K562 (cell line): ENCODE measurements around the gene PMM1. TPM values are rescaled to one million over a fixed set of nuclear protein-coding genes. Genes with fewer than 3 reads are reported as not detected.

Source experiments
- ATF7 ChIP-seq: fragments of 450-650 bp; IDR thresholded peaks from 2 replicates; pipeline ENCODE4 v1.7.1; 2014; ENCODE audit warnings: mild to moderate bottlenecking, moderate library complexity
- CTBP1 ChIP-seq: fragments of 450-650 bp; IDR thresholded peaks from 2 replicates; pipeline ENCODE4 v1.6.1; 2016; ENCODE audit warnings: borderline replicate concordance
- DDX20 ChIP-seq: fragments of 450-650 bp; IDR thresholded peaks from 2 replicates; pipeline ENCODE4 v1.6.1; 2016; ENCODE audit warnings: missing genetic modification characterization, low read depth, mild to moderate bottlenecking, missing compliant biosample characterization, moderate library complexity
- FOXM1 ChIP-seq, 2 experiments: fragments of 450-650 bp in 1 of 2; sonication (generic) in 1 of 2; formaldehyde crosslinking in 1 of 2; IDR thresholded peaks; 2 replicates each; pipeline versions ENCODE4 v1.6.1 to v1.9.0; 2017 to 2022; ENCODE audit warnings: low read depth in 2 of 2, mild to moderate bottlenecking in 2 of 2, missing genetic modification reagents in 1 of 2, moderate library complexity in 1 of 2
- GATAD2B ChIP-seq: fragments of 450-650 bp; IDR thresholded peaks from 2 replicates; pipeline ENCODE4 v1.6.1; 2017; ENCODE audit warnings: mild to moderate bottlenecking, borderline replicate concordance
- NFXL1 ChIP-seq: fragments of 450-650 bp; formaldehyde crosslinking; IDR thresholded peaks from 2 replicates; pipeline ENCODE4 v1.4.0; 2021; ENCODE audit warnings: mild to moderate bottlenecking
- POLR2B ChIP-seq: fragments of 450-650 bp; IDR thresholded peaks from 2 replicates; pipeline ENCODE4 v1.6.1; 2018; ENCODE audit warnings: low read depth; ENCODE audit not compliant: partially characterized antibody
- STAG1 ChIP-seq: sonication (generic); formaldehyde crosslinking; IDR thresholded peaks from 2 replicates; pipeline ENCODE4 v1.5.0; 2020; ENCODE audit warnings: missing genetic modification reagents, borderline replicate concordance
- TAF9B ChIP-seq: fragments of 450-650 bp; IDR thresholded peaks from 2 replicates; pipeline ENCODE4 v1.6.1; 2018; ENCODE audit warnings: mild to moderate bottlenecking; ENCODE audit not compliant: partially characterized antibody
- TCF7 ChIP-seq: sonication (generic); IDR thresholded peaks from 2 replicates; pipeline ENCODE4 v1.6.1; 2016; ENCODE audit warnings: antibody characterized with exemption, borderline replicate concordance
- ZNF586 ChIP-seq: fragments of 450-650 bp; formaldehyde crosslinking; conservative IDR thresholded peaks from 2 replicates; pipeline ENCODE4 v1.4.0; 2020; ENCODE audit warnings: mild to moderate bottlenecking, moderate library complexity
- ZNF785 ChIP-seq: fragments of 250-450 bp; sonication (Bioruptor Pico); IDR thresholded peaks from 2 replicates; pipeline ENCODE4 v1.4.0; 2020; ENCODE audit warnings: mild to moderate bottlenecking
- ZNF830 ChIP-seq: fragments of 250-450 bp; sonication (Bioruptor Pico); IDR thresholded peaks from 2 replicates; pipeline ENCODE4 v1.5.0; 2021; ENCODE audit warnings: mild to moderate bottlenecking
- ZSCAN29 ChIP-seq: fragments of 450-650 bp; IDR thresholded peaks from 2 replicates; pipeline ENCODE4 v1.6.1; 2017
- polyA plus RNA-seq, 8 experiments: library from polyadenylated mRNA; depleted of rRNA in 4 of 8; stranded (reverse) in 5 of 8; unstranded in 3 of 8; fragments of >200 nt; fragmentation: Nextera tagmentation in 2 of 8; fragmentation: Illumina TruSeq in 1 of 8; extraction: Ambion mirVana in 2 of 8; extraction: Trizol in 1 of 8; gene quantifications; 2 replicates each; pipeline versions ENCODE4 v1.2.1 to v1.2.3, GENCODE V29; 2011 to 2014; ENCODE audit warnings: inconsistent platforms in 1 of 8, missing spikeins in 1 of 8
- total RNA-seq, 7 experiments: library from RNA; depleted of rRNA in 6 of 7; stranded (reverse); fragments of >200 nt in 6 of 7; fragmentation: Illumina TruSeq in 2 of 7; extraction: Trizol in 2 of 7; gene quantifications; 2 replicates each; pipeline versions ENCODE4 v1.2.1 to v1.2.3, GENCODE V29; 2011 to 2021; ENCODE audit warnings: low replicate concordance in 1 of 7
- TF ChIP-seq, protein P1 (sequence below): fragments of 250-450 bp; sonication (Bioruptor Pico); IDR thresholded peaks from 2 replicates; pipeline ENCODE4 v1.9.0; 2021; ENCODE audit warnings: mild to moderate bottlenecking
- TF ChIP-seq, protein P2 (sequence below), 2 experiments: fragments of 450-650 bp; IDR thresholded peaks; 2 replicates each; pipeline ENCODE4 v1.6.1; 2016; ENCODE audit warnings: mild to moderate bottlenecking in 2 of 2, borderline replicate concordance in 1 of 2, low read depth in 1 of 2, moderate library complexity in 1 of 2
- TF ChIP-seq, protein P3 (sequence below): sonication (generic); formaldehyde crosslinking; IDR thresholded peaks from 2 replicates; pipeline ENCODE4 v1.8.1; 2023; ENCODE audit warnings: mild to moderate bottlenecking, missing genetic modification reagents
- TF ChIP-seq, protein P4 (sequence below): fragments of 250-450 bp; sonication (Bioruptor Pico); IDR thresholded peaks from 2 replicates; pipeline ENCODE4 v1.8.0; 2021; ENCODE audit warnings: moderate library complexity, mild to moderate bottlenecking, inconsistent platforms

Gene PMM1
- total and polyA plus RNA-seq, 9 of the 15 experiments (the other 6 are each of a cell fraction or from before 2014, with no cell fraction given): 10.2 to 31.7 (median 20.3) TPM

DNA sequence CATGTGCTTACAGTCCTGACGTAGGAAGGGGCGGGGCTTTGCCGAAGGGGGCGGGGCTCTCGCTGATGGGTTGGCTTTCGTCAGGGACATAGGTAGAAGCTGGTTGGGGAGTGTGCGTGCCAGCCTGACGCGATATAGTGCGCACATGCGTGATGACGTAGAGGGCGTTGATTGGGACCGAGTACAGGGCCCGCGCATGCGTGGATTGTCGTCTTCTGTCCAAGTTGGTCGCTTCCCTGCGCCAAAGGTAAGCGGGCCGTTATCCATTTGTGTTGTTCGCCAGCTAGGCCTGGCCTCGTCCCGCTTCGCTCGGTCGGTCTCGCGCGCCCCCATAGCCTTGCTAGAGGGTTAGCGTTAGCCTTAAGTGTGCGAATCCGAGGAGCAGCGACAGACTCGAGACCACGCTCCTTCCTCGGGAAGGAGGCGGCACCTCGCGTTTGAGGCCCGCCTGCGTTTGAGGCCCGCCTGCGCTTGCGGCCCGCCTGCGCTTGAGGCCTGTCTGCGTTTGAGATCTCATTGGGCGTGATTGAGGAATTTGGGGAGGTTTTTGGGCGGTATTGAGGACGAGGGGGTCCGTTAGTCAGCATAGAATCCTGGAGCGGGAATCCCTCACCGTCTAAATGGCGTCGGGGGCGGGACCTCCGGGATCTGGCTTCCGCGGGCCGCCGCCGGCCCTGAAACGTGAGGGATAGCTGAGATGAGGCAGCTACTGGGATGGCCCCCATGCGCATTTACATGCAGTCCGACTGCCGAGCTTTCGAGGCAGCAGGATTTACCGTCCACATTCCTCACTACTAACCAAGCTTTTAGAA lies 31.7 kb upstream of the PMM1 start, which contains the start of gene XRCC6 (continued):
- TF ChIP-seq TCF7: no peak
- no peak for TF ChIP-seq ZNF586 (CRISPR knock-in tag)
- peak; percentile 85 for TF ChIP-seq POLR2B
- no peak for TF ChIP-seq ZSCAN29
- peak; percentile 21 for TF ChIP-seq TAF9B
- TF ChIP-seq ATF7: peak; percentile 85
- no peak for TF ChIP-seq STAG1
- TF ChIP-seq, protein P1, sequence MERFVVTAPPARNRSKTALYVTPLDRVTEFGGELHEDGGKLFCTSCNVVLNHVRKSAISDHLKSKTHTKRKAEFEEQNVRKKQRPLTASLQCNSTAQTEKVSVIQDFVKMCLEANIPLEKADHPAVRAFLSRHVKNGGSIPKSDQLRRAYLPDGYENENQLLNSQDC (CRISPR knock-in tag): no peak
- TF ChIP-seq, protein P2, sequence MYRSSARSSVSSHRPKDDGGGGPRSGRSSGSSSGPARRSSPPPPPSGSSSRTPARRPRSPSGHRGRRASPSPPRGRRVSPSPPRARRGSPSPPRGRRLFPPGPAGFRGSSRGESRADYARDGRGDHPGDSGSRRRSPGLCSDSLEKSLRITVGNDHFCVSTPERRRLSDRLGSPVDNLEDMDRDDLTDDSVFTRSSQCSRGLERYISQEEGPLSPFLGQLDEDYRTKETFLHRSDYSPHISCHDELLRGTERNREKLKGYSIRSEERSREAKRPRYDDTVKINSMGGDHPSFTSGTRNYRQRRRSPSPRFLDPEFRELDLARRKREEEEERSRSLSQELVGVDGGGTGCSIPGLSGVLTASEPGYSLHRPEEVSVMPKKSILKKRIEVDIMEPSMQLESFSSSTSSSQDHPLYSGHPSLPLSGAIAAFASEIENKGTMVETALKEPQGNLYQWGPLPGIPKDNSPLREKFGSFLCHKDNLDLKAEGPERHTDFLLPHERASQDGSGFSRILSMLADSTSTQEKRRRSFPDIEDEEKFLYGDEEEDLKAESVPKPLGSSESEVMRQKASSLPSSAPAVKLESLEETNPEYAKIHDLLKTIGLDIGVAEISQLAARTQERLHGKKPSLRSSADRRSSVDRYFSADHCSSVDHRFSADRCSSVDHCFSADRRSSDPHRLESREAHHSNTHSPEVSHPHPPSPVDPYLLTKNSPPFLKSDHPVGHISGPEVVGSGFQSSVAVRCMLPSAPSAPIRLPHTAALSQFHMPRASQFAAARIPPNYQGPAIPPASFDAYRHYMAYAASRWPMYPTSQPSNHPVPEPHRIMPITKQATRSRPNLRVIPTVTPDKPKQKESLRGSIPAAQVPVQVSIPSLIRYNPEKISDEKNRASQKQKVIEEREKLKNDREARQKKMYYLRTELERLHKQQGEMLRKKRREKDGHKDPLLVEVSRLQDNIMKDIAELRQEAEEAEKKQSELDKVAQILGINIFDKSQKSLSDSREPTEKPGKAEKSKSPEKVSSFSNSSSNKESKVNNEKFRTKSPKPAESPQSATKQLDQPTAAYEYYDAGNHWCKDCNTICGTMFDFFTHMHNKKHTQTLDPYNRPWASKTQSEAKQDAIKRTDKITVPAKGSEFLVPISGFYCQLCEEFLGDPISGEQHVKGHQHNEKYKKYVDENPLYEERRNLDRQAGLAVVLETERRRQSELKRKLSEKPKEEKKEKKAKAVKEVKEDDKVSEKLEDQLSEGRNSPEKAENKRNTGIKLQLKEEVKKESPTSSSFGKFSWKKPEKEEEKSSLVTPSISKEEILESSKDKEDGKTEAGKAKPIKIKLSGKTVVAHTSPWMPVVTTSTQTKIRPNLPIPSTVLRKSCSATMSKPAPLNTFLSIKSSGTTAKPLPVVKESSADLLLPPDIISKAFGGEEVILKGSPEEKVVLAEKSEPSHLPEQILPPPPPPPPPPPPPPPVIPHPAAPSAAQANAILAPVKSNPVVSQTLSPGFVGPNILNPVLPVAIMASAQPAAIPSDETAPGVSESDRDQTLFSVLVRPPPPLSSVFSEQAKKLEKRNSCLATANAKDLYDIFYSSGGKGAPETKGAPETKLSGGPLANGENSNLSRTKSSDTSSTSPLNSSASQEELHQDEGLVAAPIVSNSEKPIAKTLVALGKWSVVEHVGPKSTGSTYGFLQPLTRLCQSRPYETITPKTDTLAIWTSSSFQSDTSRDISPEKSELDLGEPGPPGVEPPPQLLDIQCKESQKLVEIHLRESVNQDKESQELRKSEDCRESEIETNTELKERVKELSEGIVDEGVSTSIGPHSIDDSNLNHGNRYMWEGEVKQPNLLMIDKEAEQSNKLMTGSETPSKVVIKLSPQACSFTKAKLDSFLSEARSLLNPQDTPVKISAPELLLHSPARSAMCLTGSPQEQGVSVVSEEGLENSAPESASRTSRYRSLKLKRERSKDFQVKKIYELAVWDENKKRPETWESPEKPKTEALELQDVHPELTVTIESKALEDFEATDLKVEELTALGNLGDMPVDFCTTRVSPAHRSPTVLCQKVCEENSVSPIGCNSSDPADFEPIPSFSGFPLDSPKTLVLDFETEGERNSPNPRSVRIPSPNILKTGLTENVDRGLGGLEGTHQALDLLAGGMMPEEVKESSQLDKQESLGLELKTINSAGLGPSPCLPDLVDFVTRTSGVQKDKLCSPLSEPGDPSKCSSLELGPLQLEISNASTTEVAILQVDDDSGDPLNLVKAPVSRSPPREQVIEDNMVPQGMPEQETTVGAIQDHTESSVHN (IDR thresholded peaks at IDR 0.05; ENCODE audit: borderline replicate concordance in 1 of 2, low read depth in 1 of 2): no peak
- TF ChIP-seq GATAD2B: no peak
- TF ChIP-seq ZNF785 (CRISPR knock-in tag): no peak
- TF ChIP-seq NFXL1: no peak
- no peak for TF ChIP-seq DDX20
- TF ChIP-seq FOXM1 (IDR thresholded peaks at IDR 0.05; ENCODE audit: low read depth): no peak
- TF ChIP-seq FOXM1 (CRISPR knock-in tag; IDR thresholded peaks at IDR 0.05; ENCODE audit: low read depth): no peak
- TF ChIP-seq, protein P3, sequence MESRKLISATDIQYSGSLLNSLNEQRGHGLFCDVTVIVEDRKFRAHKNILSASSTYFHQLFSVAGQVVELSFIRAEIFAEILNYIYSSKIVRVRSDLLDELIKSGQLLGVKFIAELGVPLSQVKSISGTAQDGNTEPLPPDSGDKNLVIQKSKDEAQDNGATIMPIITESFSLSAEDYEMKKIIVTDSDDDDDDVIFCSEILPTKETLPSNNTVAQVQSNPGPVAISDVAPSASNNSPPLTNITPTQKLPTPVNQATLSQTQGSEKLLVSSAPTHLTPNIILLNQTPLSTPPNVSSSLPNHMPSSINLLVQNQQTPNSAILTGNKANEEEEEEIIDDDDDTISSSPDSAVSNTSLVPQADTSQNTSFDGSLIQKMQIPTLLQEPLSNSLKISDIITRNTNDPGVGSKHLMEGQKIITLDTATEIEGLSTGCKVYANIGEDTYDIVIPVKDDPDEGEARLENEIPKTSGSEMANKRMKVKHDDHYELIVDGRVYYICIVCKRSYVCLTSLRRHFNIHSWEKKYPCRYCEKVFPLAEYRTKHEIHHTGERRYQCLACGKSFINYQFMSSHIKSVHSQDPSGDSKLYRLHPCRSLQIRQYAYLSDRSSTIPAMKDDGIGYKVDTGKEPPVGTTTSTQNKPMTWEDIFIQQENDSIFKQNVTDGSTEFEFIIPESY: 0 out of 2 replicates have a peak, but pooled peaks have one; percentile 27
- TF ChIP-seq ZNF830 (CRISPR knock-in tag): 0 out of 2 replicates have a peak, but pooled peaks have one; percentile 48
- TF ChIP-seq, protein P4, sequence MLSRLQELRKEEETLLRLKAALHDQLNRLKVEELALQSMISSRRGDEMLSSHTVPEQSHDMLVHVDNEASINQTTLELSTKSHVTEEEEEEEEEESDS (CRISPR knock-in tag): no peak
- TF ChIP-seq CTBP1: no peak
